Cerebellar nuclear complex (tissue), 1 donor: ENCODE results near the gene OR2T3.
"Not testable (repeated sequence)": the region's sequence is repeated elsewhere in the genome, so short reads cannot be mapped to it uniquely, and the experiment has no call there.

Experiments
- DNase-seq, 2 experiments: peaks; one replicate each; lab custom pipeline; 2025; lab: John Stamatoyannopoulos, UW

Gene OR2T3

DNA sequence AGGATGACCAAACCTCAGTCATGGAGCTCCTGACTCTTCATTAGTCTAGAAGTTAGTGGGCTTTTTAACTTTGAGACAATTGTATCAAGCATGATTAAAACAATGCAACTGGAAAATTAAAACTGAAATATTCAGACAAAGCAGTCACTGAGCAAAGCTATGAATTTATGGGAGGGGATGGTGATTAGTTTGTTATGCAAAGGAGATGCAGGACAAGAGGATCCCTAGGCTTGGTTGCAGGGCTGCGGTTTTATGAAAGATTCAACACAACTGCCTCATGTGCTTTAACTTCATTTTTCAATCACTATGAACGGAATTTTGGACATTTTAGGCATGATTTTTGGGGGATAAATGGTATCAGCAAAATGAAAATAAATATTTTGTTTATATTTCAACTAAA is 1.0 kb upstream of the OR2T3 start:
- not testable (repeated sequence) for DNase-seq

DNA sequence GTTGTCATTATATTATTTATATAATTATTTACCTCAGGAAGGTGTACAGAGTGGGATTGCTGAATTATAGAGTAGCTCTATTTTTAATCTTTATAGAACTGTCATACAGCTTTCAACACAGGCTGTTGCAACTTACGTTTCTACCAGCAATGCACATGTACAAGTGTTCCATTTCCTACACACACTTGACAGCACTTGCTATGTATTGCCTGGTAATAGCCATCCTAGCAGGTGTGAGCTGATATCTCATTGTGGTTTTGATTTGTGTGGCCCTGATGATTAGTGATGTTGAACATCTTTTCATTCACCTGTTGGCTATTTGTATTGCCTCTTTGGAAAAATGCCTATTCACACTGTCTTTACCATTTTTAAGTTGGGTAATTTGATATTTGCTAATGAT is 2.5 kb downstream of the OR2T3 start:
- DNase-seq: not testable (repeated sequence)

DNA sequence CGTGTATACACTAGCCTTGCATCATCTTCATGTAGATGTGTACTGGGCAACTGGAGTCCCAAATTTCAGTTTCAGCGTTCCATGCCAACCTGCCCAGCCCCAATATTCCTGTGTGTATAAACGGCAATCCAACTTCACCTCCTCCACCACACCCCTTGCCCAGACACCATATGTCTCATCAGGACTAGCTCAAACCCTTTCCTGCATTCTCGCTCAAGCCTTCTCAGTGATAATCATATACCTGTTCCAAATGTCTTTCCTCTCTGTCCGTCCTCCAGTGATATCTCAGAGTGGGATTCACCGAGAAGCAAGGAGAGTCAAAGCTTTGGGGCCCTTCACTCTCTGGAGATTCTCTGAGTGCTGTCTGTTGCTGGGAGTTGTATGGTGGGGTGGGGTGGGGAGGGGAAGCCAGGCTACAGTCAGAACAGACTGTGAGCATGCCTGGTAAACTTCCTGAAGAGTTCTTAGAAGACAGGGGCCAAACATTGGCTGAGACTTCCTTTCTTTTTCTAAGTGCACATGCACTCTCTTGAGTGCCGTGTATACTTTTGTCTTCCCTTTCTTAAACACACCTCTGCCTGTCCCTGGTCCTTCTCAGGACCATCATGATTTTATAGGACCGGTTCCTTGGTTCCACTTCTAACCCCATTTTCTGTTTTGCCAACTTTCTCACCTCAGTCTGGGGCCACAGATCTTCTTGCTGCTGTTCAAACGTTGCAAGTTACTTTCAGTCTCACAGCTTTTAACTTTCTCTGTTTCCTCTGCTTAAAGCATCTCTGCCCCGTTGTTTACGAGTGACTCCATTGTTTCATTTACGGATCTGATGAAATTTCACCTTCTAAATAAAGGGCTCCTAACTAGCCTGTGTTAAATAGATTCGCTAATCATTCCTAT is 8.8 kb downstream of the OR2T3 start:
- DNase-seq: not testable (repeated sequence)

DNA sequence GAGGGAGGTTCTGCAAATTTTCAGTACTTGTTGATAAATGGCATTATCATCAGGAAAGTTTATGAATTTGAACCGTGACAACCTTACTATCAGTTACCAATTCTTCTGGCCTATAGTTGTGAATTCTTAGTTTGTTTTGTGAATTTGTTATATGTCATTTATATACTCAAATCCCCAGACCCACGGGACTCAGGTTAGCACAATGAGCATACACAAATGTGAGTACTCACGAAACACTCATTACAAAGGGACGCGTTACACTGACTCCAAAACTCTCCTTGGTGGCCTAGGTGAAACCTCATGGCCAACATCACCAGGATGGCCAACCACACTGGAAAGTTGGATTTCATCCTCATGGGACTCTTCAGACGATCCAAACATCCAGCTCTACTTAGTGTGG is 15.1 kb downstream of the OR2T3 start, which contains the start of gene OR2T5:
Gene OR2T5 (plus strand): TSS at position 301 of the 400 bp plus-strand sequence. CDS start 0 bp downstream, at position 301.
- DNase-seq: not testable (repeated sequence)

DNA sequence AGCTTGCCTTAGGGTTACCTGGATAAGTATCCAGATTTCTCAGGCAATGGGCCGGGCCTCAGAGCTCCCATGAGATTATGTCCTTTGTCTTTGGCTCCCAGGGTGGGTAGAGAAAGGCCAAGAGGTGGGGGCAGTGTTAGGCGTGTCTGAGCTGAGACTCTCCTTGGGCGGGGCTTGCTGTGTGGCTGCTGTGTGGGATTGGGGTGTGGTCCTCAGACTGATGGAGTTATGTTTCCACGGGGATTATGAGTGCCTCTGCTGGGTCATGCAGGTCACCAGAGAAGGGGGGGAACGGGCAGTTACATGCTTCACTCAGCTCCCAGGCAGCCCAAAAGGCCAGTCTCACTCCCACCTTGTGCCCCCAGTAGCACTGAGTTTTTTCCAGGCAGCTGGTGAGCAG is 23.5 kb downstream of the OR2T3 start:
- DNase-seq: not testable (repeated sequence)

DNA sequence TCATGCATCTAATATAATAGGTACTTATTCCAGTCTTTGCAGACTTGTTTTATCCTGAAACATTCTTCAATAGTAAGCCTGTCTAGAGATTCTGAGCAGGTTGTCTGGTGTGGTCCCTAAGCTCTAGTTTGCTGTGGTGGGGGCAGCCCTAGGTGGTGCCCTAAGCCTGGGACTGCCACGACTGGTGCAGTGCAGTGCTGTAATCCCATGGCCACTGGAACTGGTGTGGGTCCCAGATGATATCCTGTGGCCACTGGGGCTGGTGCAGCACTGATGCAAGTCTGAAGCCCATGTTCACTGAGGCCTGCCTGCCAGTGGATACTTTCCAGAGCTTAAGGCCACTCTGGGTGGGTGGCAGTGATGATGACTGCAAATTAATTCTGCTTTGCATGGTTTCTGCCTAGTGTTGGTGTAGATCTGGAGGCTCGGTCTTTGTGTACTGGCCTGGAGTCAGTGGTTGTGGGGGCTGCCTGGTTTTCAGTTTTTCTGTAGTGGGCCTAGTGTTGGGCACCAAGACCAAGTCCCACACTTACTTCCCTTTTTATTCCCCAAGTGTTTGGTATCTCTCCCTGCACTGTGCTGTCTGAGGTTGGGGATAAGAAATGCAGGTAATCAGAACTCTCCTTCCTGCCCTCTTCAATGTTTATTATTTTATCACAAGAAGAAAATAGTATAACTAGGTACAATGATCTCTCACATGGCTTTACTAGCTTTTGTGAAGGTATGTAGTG is 27.3 kb downstream of the OR2T3 start:
- DNase-seq: not testable (repeated sequence)

DNA sequence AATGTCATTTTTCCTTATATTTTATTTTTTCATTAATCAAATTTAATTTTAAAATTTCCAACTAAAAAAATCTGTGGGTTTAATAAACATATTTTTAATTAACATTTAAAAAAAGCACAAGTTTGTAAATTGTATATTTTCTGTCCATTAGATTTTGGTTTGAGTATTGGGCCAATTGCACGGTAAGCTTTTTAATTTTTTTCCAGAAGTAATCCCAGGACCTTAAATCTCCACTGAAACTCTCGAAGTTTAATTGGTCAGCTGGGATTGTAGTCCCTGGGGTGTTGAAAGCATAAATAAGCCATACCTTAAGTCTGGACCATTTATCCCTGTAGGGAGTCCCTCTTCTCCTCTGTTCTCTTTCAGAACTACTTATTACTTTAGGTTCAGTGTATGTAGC is 34.6 kb downstream of the OR2T3 start, which contains the start of gene OR2G6:
Gene OR2G6 (plus strand): TSS at position 301 of the 400 bp plus-strand sequence. CDS start 13,574 bp downstream, outside the sequence.
- not testable (repeated sequence) for DNase-seq

DNA sequence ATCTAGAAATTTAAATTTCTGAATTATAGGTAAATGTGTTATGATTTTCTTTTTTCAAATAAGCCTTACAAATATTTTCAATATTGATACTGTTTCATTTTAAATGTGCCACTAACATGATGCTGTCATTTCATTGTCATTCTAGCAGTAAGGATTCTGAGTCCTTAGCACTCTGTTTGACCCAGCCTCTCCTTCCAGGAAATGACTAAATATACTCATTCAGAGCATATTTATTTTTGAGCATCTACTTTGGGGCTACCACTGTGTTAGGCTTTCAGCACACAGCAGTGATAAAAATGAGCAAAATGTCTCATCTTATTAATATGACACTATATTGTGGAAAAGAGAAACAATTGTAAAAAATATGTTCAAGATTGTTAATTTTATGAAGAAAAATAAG is 37.1 kb downstream of the OR2T3 start:
- not testable (repeated sequence) for DNase-seq

DNA sequence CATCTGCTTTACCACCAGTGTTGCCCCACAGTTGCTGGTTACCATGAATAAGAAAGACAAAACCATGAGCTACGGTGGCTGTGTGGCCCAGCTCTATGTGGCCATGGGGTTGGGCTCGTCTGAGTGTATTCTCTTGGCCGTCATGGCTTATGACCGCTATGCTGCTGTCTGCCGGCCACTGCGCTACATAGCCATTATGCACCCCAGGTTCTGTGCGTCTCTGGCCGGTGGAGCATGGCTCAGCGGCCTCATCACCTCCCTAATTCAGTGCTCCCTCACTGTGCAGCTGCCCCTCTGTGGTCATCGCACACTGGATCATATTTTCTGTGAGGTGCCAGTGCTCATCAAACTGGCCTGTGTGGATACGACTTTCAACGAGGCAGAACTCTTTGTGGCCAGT is 48.7 kb downstream of the OR2T3 start:
- no peak for DNase-seq
